Measurements from ENCODE around the gene ZNF445. TPM values are rescaled to one million over a fixed set of nuclear protein-coding genes. Genes with fewer than 3 reads are reported as not detected.
"Not testable (repeated sequence)": the region's sequence is repeated elsewhere in the genome, so short reads cannot be mapped to it uniquely, and the experiment has no call there.

ZNF445 gene
- total RNA-seq, 3 donors from 2014 or later: 10.0 to 26.4 (median 16.8) TPM

DNA sequence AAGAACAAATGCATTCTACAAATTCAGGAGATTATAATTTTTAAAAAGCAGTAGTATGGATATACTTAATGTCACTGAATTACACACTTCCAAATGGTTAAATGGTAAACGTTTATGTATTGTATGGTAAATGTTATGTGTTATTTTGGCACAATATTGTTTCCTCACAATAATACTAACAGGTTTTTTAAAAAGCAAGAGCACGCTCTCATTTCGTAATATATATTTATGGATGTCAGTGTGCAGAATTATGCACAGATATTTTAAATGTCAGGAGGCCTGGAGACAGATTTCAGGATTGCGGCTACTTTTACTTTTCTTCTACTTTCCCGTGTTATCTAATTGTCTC lies 533 bp downstream of the ZNF445 start:
- no peaks in the 10 kb centered on the region for H3K36me3 ChIP-seq (ENCODE audit: low read depth)
- ATAC-seq (no peak), DNase-seq (no peak)
- TF ChIP-seq, protein P1, sequence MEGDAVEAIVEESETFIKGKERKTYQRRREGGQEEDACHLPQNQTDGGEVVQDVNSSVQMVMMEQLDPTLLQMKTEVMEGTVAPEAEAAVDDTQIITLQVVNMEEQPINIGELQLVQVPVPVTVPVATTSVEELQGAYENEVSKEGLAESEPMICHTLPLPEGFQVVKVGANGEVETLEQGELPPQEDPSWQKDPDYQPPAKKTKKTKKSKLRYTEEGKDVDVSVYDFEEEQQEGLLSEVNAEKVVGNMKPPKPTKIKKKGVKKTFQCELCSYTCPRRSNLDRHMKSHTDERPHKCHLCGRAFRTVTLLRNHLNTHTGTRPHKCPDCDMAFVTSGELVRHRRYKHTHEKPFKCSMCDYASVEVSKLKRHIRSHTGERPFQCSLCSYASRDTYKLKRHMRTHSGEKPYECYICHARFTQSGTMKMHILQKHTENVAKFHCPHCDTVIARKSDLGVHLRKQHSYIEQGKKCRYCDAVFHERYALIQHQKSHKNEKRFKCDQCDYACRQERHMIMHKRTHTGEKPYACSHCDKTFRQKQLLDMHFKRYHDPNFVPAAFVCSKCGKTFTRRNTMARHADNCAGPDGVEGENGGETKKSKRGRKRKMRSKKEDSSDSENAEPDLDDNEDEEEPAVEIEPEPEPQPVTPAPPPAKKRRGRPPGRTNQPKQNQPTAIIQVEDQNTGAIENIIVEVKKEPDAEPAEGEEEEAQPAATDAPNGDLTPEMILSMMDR (IDR thresholded peaks at IDR 0.05): no peak
- intact Hi-C loops (cut with DNase I, micrococcal nuclease): no loop called here
- H3K4me3 ChIP-seq: peak overlapping the region; percentile 61
- peaks cover 2% of the 10 kb centered on the region for H3K4me1 ChIP-seq (ENCODE audit: low read depth)
- no peaks in the 10 kb centered on the region for H3K9me3 ChIP-seq

DNA sequence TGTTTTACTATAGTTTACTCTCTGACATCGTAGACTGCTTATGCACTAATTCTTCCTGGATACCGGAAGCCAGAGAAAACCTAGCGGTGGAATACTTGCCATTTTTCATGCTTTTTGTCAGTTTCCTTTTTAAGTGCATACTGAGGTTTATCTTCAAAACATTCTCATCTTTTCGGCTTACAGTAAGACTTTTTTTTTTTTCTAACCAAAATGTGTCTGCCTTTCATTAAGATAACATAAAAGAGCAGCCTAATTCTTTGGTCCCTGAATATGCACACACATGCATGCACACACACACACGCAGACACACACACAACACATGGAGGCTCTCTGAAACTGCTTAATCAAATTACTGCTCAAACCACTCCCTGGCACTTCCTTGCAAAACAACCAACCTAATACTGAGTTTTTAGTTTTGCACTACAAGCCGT lies 1.3 kb downstream of the ZNF445 start:
- TF ChIP-seq, protein P1 (IDR thresholded peaks at IDR 0.05): no peak
- DNase-seq (no peak), ATAC-seq (no peak)
- Histone ChIP-seq H3K4me3 (no peak overlapping the region), H3K4me1 (ENCODE audit: low read depth) (peaks cover 2% of the 10 kb centered on the region), H3K9me3 (no peaks in the 10 kb centered on the region), H3K36me3 (ENCODE audit: low read depth) (no peaks in the 10 kb centered on the region)
- intact Hi-C loops (cut with DNase I, micrococcal nuclease): no loop called here

DNA sequence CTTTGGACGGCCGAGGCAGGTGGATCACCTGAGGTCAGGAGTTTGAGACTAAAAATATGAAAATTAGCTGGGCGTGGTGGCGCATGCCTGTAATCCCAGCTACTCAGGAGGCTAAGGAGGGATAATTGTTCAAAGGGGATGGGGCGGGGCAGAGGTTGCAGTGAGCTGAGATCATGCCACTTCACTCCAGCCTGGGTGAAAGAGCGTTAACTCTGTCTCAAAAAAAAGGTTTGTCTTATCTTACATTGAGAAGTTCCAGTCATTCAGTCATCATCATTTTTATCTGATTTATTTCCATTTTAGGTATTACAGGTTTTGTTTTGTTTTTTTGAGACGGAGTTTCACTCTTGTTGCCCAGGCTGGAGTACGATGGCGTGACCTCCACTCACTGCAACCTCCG lies 2.6 kb downstream of the ZNF445 start:
- H3K4me1 ChIP-seq (ENCODE audit: low read depth); H3K4me3 ChIP-seq; ATAC-seq; DNase-seq; intact Hi-C loops (cut with DNase I, micrococcal nuclease); H3K36me3 ChIP-seq (ENCODE audit: low read depth); H3K9me3 ChIP-seq: not testable (repeated sequence)

DNA sequence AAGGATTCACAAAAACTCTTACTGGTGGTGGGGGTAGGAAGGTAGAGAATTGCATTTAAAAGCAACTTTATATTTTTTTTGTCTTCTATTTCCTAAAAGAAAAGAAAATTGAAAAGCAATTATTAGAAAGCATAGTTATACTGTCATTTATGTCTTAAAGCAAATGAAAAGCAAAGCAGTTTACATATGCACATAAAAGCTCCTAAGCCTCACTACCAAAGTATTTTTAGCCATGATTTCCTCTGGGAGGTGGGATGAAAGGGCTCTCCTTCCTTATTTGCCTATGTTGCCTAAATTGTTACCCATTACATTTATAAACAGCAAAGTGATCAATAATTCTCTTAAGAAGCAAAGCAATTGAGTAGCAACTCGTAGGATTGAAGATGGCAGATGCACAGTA lies 7.0 kb downstream of the ZNF445 start:
- H3K36me3 ChIP-seq (ENCODE audit: low read depth): no peaks in the 10 kb centered on the region
- H3K4me1 ChIP-seq (ENCODE audit: low read depth): peaks cover 6% of the 10 kb centered on the region
- ATAC-seq (no peak), DNase-seq (no peak)
- intact Hi-C loops (cut with DNase I, micrococcal nuclease): no loop called here
- TF ChIP-seq, protein P1 (IDR thresholded peaks at IDR 0.05): no peak
- no peaks in the 10 kb centered on the region for H3K9me3 ChIP-seq
- no peak overlapping the region for H3K4me3 ChIP-seq

DNA sequence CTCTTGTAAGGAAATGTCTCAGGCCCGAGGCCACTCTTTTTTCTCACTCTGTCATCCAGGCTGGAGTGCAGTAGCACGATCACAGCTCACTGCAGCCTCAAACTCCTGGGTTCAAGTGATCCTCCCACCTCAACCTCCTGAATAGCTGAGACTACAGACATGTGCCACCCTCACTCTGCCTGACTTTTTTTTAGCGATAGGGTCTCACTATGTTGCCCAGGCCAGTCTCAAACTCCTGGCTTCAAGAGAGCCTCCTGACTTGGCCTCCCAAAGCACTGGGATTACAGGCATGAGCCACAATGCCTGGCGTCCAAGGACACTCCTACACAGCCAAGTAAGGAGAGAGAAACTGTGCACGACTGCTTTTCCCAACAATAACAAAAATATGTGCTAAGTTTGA lies 7.6 kb downstream of the ZNF445 start:
- no peak overlapping the region for H3K4me3 ChIP-seq
- ATAC-seq (no peak), DNase-seq (no peak)
- H3K4me1 ChIP-seq (ENCODE audit: low read depth): peaks cover 6% of the 10 kb centered on the region
- TF ChIP-seq, protein P1 (IDR thresholded peaks at IDR 0.05): no peak
- no peaks in the 10 kb centered on the region for H3K9me3 ChIP-seq
- no peaks in the 10 kb centered on the region for H3K36me3 ChIP-seq (ENCODE audit: low read depth)
- intact Hi-C loops (cut with DNase I, micrococcal nuclease): no loop called here

DNA sequence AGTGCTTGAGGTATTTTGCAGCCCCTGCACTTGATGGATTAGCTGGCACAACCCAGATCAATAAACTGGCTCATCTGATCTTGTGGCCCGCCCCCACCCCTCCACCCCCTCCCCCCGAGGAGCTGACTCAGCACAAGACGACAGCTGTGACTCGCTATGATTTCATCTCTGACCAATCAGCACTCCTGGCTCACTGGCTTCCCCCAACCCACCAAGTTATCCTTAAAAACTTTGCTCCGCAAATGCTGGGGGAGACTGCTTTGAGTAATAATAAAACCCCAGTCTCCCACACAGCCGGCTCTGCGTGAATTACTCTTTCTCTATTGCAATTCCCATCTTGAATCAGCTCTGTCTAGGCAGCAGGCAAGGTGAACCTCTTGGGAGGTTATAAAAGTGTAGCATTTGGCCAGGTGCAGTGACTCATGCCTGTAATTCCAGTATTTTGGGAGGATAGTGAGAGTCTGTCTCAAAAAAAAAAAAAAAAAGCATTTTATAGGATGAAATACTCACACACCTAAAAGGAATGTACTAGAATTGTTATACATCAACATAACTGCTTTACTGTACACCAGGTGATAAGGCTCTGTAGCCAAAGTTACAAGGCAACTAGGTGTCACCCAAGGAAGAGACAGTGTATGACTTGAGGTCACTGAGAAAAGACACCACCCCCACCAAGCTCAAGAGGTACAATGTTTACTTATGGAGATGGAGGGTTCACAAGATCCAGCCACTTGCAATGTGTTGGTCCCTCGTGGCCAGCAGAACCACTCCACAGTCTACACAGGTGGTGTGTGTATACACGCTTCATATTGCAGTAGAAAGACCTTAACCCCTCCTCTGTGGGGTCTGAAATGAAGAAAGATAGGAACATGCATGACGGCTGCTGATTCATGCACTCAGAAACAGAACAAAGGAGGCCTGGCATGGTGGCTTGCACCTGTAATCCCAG lies 8.6 kb downstream of the ZNF445 start:
- ATAC-seq: peak; percentile 66
- intact Hi-C loops (cut with DNase I, micrococcal nuclease): no loop called here

DNA sequence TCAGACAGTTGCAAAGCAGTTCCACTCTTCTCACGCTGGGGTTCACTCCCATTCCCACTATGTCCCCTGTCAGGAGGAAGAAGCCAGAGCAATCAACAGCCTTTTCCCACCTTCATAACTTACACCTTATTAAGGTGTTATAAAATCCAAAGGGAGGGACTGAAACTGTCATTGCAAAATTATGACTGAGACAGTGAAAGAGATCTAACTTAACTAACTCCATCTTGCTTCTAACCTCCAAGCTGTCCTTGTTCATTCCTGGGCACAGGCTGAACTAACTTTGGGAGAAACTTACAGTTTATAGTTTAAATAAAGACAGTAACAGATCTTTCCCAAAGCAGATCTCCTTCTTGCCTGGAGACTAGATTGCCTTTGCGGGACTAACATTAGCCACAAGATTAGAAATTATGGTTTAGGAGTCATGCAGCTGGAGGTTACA lies 9.4 kb downstream of the ZNF445 start:
- H3K4me3 ChIP-seq; intact Hi-C loops (cut with DNase I, micrococcal nuclease); DNase-seq; H3K4me1 ChIP-seq (ENCODE audit: low read depth); ATAC-seq; H3K9me3 ChIP-seq; H3K36me3 ChIP-seq (ENCODE audit: low read depth): not testable (repeated sequence)

More for the DNA sequence above, 8.6 kb downstream of the ZNF445 start:
- TF ChIP-seq, protein P1 (IDR thresholded peaks at IDR 0.05): no peak
- no peak for DNase-seq
- Histone ChIP-seq H3K4me1 (ENCODE audit: low read depth) (peaks cover 4% of the 10 kb centered on the region), H3K36me3 (ENCODE audit: low read depth) (no peaks in the 10 kb centered on the region), H3K4me3 (no peak overlapping the region), H3K9me3 (no peaks in the 10 kb centered on the region)
